Astrocyte of the spinal cord (primary cell): Measurements from ENCODE around the gene MAP7.

ENCODE experiments used
- DNase-seq: peaks from one replicate; pipeline ENCODE4 v3.0.0; 2011; ENCODE audit warnings: low read depth, low spot score
- H3K4me3 ChIP-seq: 2 replicates; pipeline ENCODE4 v1.5.1; 2011; ENCODE audit warnings: low read depth, mild to moderate bottlenecking, low read length, moderate library complexity
- CTCF ChIP-seq: IDR thresholded peaks from 2 replicates; pipeline ENCODE4 v1.5.1; 2012; ENCODE audit warnings: low read depth, mild to moderate bottlenecking, low read length, inconsistent platforms
- in situ Hi-C: cut with HindIII; loops from 2 replicates; pipeline ENCODE4 v1.10.0; 2017; ENCODE audit warnings: low sequenced_read_pairs

Gene MAP7

GRCh38 chr6:136335736-136336363, 214.4 kb downstream of the MAP7 start:
- no peak for TF ChIP-seq CTCF
- no peak overlapping the region for H3K4me3 ChIP-seq
- in situ Hi-C loops, result no loop called here
- no peak for DNase-seq

- in situ Hi-C loops, result no loop called here
- peak; percentile 10 for TF ChIP-seq CTCF
- H3K4me3 ChIP-seq, result no peak overlapping the region
- no peak for DNase-seq
Observed at GRCh38 chr6:136334853-136335252, 215.4 kb downstream of the MAP7 start.

GRCh38 chr6:136334465-136334846, 215.8 kb downstream of the MAP7 start:
- in situ Hi-C loops, result no loop called here
- TF ChIP-seq CTCF, result no peak
- H3K4me3 ChIP-seq, result no peak overlapping the region
- DNase-seq, result no peak

GRCh38 chr6:136333824-136334464, 216.3 kb downstream of the MAP7 start:
- in situ Hi-C loops, result no loop called here
- no peak for DNase-seq
- H3K4me3 ChIP-seq, result no peak overlapping the region
- no peak for TF ChIP-seq CTCF

GRCh38 chr6:136331461-136331860, 218.8 kb downstream of the MAP7 start:
- DNase-seq, result no peak
- in situ Hi-C loops, result no loop called here
- no peak overlapping the region for H3K4me3 ChIP-seq
- TF ChIP-seq CTCF, result no peak

GRCh38 chr6:136330634-136331033, 219.6 kb downstream of the MAP7 start:
- no peak for DNase-seq
- H3K4me3 ChIP-seq, result no peak overlapping the region
- no peak for TF ChIP-seq CTCF
- in situ Hi-C loops, result no loop called here
